D721Med (cell line): ENCODE data around the gene C1R.
"Not testable (repeated sequence)": the region's sequence is repeated elsewhere in the genome, so short reads cannot be mapped to it uniquely, and the experiment has no call there.

ENCODE experiments used
- DNase-seq: peaks from one replicate; pipeline ENCODE4 v3.0.0; 2011; ENCODE audit warnings: low spot score; ENCODE audit not compliant: insufficient read length
- FAIRE-seq: peaks from 2 replicates; lab custom pipeline; 2011; peaks lifted over from hg19 to GRCh38; lab: Jason Lieb, UNC
- TF ChIP-seq, protein P1 (sequence below): IDR thresholded peaks from 2 replicates; pipeline ENCODE4 v1.5.1; 2012; ENCODE audit warnings: mild to moderate bottlenecking, control low read depth; ENCODE audit not compliant: insufficient read depth; ENCODE audit errors: missing control alignments

C1R gene

DNA sequence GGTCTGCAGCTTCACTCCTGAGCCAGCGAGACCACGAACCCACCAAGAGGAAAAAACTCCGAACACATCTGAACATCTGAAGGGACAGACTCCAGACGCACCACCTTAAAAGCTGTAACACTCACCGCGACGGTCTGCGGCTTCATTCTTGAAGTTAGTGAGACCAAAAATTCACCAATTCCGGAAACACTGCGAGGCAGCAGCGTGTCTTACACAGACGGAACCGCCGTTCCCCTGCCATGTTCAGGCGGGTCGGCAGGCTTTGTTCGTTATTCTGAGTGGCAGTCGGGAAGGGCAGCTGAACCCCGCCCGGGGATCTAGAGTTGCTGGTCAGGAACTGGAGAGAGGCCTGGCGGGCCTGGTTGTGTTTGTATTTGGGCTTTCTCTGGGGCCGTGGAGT lies 53.7 kb downstream of the C1R start:
- FAIRE-seq (no peak), DNase-seq (no peak)
- TF ChIP-seq, protein P1, sequence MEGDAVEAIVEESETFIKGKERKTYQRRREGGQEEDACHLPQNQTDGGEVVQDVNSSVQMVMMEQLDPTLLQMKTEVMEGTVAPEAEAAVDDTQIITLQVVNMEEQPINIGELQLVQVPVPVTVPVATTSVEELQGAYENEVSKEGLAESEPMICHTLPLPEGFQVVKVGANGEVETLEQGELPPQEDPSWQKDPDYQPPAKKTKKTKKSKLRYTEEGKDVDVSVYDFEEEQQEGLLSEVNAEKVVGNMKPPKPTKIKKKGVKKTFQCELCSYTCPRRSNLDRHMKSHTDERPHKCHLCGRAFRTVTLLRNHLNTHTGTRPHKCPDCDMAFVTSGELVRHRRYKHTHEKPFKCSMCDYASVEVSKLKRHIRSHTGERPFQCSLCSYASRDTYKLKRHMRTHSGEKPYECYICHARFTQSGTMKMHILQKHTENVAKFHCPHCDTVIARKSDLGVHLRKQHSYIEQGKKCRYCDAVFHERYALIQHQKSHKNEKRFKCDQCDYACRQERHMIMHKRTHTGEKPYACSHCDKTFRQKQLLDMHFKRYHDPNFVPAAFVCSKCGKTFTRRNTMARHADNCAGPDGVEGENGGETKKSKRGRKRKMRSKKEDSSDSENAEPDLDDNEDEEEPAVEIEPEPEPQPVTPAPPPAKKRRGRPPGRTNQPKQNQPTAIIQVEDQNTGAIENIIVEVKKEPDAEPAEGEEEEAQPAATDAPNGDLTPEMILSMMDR = no peak

DNA sequence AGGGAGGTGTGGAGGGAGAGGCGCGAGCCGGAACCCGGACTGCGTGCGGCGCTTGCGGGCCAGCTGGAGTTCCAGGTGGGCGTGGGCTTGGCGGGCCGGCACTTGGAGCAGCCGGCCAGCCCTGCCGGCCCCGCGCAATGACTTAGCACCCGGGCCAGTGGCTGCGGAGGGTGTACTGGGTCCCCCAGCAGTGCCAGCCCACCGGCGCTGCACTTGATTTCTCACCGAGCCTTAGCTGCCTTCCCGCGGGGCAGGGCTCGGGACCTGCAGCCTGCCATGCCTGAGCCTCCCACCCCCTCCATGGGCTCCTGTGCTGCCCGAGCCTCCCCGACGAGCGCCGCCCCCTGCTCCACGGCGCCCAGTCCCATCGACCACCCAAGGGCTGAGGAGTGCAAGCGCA lies 54.8 kb downstream of the C1R start:
- DNase-seq, FAIRE-seq: not testable (repeated sequence)

DNA sequence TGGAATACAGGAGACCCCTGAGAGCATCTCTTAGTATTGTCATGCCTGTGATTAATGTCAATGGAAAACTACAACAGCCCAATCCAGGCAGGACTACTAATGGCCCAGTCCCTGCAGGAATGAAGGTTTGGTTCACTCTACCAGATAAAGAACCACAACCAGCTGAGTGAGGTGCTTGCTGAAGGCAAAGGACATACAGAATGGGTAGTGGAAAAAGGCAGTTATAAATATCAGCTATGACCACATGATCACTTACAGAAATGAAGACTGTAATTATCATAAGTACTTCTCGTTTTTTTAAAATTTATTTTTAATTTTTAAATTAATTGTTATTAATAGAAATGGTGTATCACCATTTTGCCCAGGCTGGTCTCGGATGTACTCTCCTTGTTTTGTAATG lies 56.8 kb downstream of the C1R start:
- no peak for FAIRE-seq
- TF ChIP-seq, protein P1 = no peak
- no peak for DNase-seq

DNA sequence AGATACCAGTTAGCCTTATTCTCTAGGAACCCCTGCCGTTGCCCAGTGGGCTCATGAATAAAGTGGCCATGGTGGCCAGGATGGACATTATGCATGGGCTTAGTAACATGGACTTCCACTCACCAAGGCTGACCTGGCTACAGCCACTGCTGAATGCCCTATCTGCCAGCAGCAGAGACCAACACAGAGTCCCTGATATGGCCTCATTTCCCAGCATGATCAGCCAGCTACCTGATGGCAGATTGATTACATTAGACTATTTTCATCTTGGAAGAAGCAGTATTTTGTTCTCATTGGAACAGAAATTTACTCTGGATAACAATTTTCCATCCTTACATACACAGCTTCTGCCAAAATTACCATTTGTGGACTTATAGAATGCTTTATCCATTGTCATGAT lies 57.8 kb downstream of the C1R start:
- DNase-seq (no peak), FAIRE-seq (no peak)
- TF ChIP-seq, protein P1 = no peak

DNA sequence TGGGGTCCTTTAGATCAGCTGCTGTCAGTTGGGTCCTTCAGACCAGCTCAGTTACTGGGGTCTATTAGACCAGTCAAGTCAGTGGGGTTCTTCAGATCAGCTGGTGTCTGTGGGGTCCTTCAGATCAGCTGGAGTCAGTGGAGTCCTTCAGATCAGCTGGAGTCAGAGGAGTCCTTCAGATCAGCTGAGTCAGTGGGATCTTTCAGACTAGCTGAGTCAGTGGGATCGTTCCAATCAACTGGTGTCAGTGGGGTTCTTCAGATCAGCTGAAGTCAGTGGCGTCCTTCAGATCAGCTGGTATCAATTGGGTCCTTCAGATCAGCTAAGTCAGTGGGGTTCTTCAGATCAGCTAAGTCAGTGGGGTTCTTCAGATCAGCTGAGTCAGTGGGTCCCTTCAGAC lies 59.3 kb downstream of the C1R start:
- DNase-seq = no peak
- no peak for FAIRE-seq
- TF ChIP-seq, protein P1 = no peak

DNA sequence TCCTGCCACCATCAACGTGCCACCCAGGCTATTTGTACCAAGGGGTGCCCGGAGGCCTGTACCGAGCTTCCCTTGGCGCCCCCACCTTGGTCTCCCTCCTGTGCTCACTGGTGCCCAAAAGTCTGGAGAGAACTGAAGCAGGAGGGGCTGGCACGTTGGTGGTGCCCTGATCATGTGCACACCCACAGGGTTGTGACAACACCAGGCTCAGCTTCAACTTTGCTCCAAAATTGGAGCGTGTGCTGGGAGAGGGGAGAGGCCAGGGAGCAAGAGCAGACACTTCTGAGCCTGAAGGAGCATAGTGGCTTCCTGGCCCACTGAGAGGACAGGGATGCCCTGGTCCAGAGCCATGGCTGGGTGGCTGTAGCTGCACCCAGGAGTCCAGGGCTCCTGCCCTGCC lies 60.9 kb downstream of the C1R start:
- no peak for FAIRE-seq
- no peak for DNase-seq
- TF ChIP-seq, protein P1 = no peak
